Stimulated activated naive CD8-positive, alpha-beta T cell treated with anti-CD3 and anti-CD28 coated beads, Interleukin-15, Interleukin-2, amounts not matched to agents 100 ng/mL and 50 ng/mL, for 24 hours (primary cell): ENCODE measurements around the gene XAF1.
A peak's percentile ranks its signal among the peaks of the same experiment; 100 is the strongest.

Experiments used
- H3K27ac Mint-ChIP-seq: one replicate; pipeline ENCODE4 v1.8.0; 2021; ENCODE audit warnings: mild to moderate bottlenecking, mixed read lengths
- H3K27me3 Mint-ChIP-seq: one replicate; pipeline ENCODE4 v1.8.0; 2021; ENCODE audit warnings: mixed read lengths
- H3K36me3 Mint-ChIP-seq: one replicate; pipeline ENCODE4 v1.8.0; 2021; ENCODE audit warnings: low read depth, mixed read lengths
- H3K4me1 Mint-ChIP-seq: one replicate; pipeline ENCODE4 v1.8.0; 2021; ENCODE audit warnings: low read depth, mixed read lengths
- H3K4me3 Mint-ChIP-seq: one replicate; pipeline ENCODE4 v1.8.0; 2021; ENCODE audit warnings: mild to moderate bottlenecking, mixed read lengths
- H3K9me3 Mint-ChIP-seq: one replicate; pipeline ENCODE4 v1.8.0; 2021; ENCODE audit warnings: mixed read lengths

Gene XAF1

GRCh38 chr17:6755731-6756184 lies at the start of gene XAF1:
XAF1 (plus strand) TSS chr17:6756046; CDS start chr17:6756079, 33 bp downstream.
- Mint-ChIP-seq H3K36me3 (peaks cover 20% of the 10 kb centered on the region), H3K27me3 (no peaks in the 10 kb centered on the region), H3K9me3 (no peaks in the 10 kb centered on the region), H3K4me1 (peaks cover 57% of the 10 kb centered on the region), H3K27ac (peak within 1 kb of the TSS; percentile 86), H3K4me3 (peak within 1 kb of the TSS; percentile 91)

- H3K4me3 Mint-ChIP-seq = no peak overlapping the region
- H3K27ac Mint-ChIP-seq = no peak overlapping the region
- no peaks in the 10 kb centered on the region for H3K9me3 Mint-ChIP-seq
- peaks cover 41% of the 10 kb centered on the region for H3K27me3 Mint-ChIP-seq
- no peaks in the 10 kb centered on the region for H3K4me1 Mint-ChIP-seq
- H3K36me3 Mint-ChIP-seq = no peaks in the 10 kb centered on the region
Measured at GRCh38 chr17:6706499-6706898, 49.3 kb upstream of the XAF1 start.

GRCh38 chr17:6706996-6707395 lies 48.9 kb upstream of the XAF1 start:
- Mint-ChIP-seq H3K9me3 (no peaks in the 10 kb centered on the region), H3K4me1 (no peaks in the 10 kb centered on the region), H3K4me3 (no peak overlapping the region), H3K36me3 (no peaks in the 10 kb centered on the region), H3K27ac (no peak overlapping the region), H3K27me3 (peaks cover 45% of the 10 kb centered on the region)

GRCh38 chr17:6708357-6708961 lies 47.4 kb upstream of the XAF1 start:
- Mint-ChIP-seq H3K4me3 (no peak overlapping the region), H3K9me3 (no peaks in the 10 kb centered on the region), H3K36me3 (no peaks in the 10 kb centered on the region), H3K27me3 (peaks cover 50% of the 10 kb centered on the region), H3K27ac (no peak overlapping the region), H3K4me1 (peaks cover 7% of the 10 kb centered on the region)

- H3K4me1 Mint-ChIP-seq = peaks cover 15% of the 10 kb centered on the region
- H3K27ac Mint-ChIP-seq = no peak overlapping the region
- no peaks in the 10 kb centered on the region for H3K9me3 Mint-ChIP-seq
- peaks cover 61% of the 10 kb centered on the region for H3K27me3 Mint-ChIP-seq
- H3K4me3 Mint-ChIP-seq = no peak overlapping the region
- no peaks in the 10 kb centered on the region for H3K36me3 Mint-ChIP-seq
Measured at GRCh38 chr17:6710317-6710716, 45.5 kb upstream of the XAF1 start.

GRCh38 chr17:6711081-6711674 lies 44.7 kb upstream of the XAF1 start:
- H3K27me3 Mint-ChIP-seq = peaks cover 70% of the 10 kb centered on the region
- H3K36me3 Mint-ChIP-seq = no peaks in the 10 kb centered on the region
- no peak overlapping the region for H3K4me3 Mint-ChIP-seq
- H3K27ac Mint-ChIP-seq = no peak overlapping the region
- peaks cover 15% of the 10 kb centered on the region for H3K4me1 Mint-ChIP-seq
- no peaks in the 10 kb centered on the region for H3K9me3 Mint-ChIP-seq

- Mint-ChIP-seq H3K4me1 (peaks cover 15% of the 10 kb centered on the region), H3K9me3 (no peaks in the 10 kb centered on the region), H3K4me3 (no peak overlapping the region), H3K27me3 (peaks cover 71% of the 10 kb centered on the region), H3K27ac (no peak overlapping the region), H3K36me3 (no peaks in the 10 kb centered on the region)
Measured at GRCh38 chr17:6711681-6712057, 44.2 kb upstream of the XAF1 start.

GRCh38 chr17:6712058-6712853 lies 43.6 kb upstream of the XAF1 start:
- Mint-ChIP-seq H3K4me3 (no peak overlapping the region), H3K27me3 (peaks cover 70% of the 10 kb centered on the region), H3K27ac (no peak overlapping the region), H3K36me3 (no peaks in the 10 kb centered on the region), H3K9me3 (no peaks in the 10 kb centered on the region), H3K4me1 (peaks cover 15% of the 10 kb centered on the region)

- no peaks in the 10 kb centered on the region for H3K9me3 Mint-ChIP-seq
- peaks cover 71% of the 10 kb centered on the region for H3K27me3 Mint-ChIP-seq
- H3K4me3 Mint-ChIP-seq = peak overlapping the region; percentile 60
- no peaks in the 10 kb centered on the region for H3K36me3 Mint-ChIP-seq
- peaks cover 15% of the 10 kb centered on the region for H3K4me1 Mint-ChIP-seq
- H3K27ac Mint-ChIP-seq = no peak overlapping the region
Measured at GRCh38 chr17:6712854-6713129, 43.1 kb upstream of the XAF1 start.

- Mint-ChIP-seq H3K27me3 (peaks cover 71% of the 10 kb centered on the region), H3K36me3 (no peaks in the 10 kb centered on the region), H3K4me3 (peak within 1 kb of the TSS; percentile 60), H3K4me1 (peaks cover 15% of the 10 kb centered on the region), H3K27ac (no peak within 1 kb of the TSS), H3K9me3 (no peaks in the 10 kb centered on the region)
Measured at GRCh38 chr17:6713130-6713917, 42.5 kb upstream of the XAF1 start, which contains the start of gene SLC13A5. SLC13A5 (minus strand) TSS chr17:6713369; CDS start chr17:6713333, 36 bp downstream.

GRCh38 chr17:6713918-6714271 lies 42.0 kb upstream of the XAF1 start:
- Mint-ChIP-seq H3K36me3 (no peaks in the 10 kb centered on the region), H3K27me3 (peaks cover 66% of the 10 kb centered on the region), H3K4me1 (peaks cover 15% of the 10 kb centered on the region), H3K9me3 (no peaks in the 10 kb centered on the region), H3K4me3 (peak overlapping the region; percentile 55), H3K27ac (no peak overlapping the region)

GRCh38 chr17:6714315-6714874 lies 41.5 kb upstream of the XAF1 start:
- H3K27ac Mint-ChIP-seq = no peak overlapping the region
- H3K9me3 Mint-ChIP-seq = no peaks in the 10 kb centered on the region
- H3K4me1 Mint-ChIP-seq = peaks cover 15% of the 10 kb centered on the region
- peak overlapping the region; percentile 14 for H3K4me3 Mint-ChIP-seq
- peaks cover 70% of the 10 kb centered on the region for H3K27me3 Mint-ChIP-seq
- H3K36me3 Mint-ChIP-seq = no peaks in the 10 kb centered on the region

GRCh38 chr17:6716736-6717135 lies 39.1 kb upstream of the XAF1 start:
- no peak overlapping the region for H3K4me3 Mint-ChIP-seq
- no peaks in the 10 kb centered on the region for H3K36me3 Mint-ChIP-seq
- no peak overlapping the region for H3K27ac Mint-ChIP-seq
- H3K27me3 Mint-ChIP-seq = peaks cover 75% of the 10 kb centered on the region
- peaks cover 15% of the 10 kb centered on the region for H3K4me1 Mint-ChIP-seq
- no peaks in the 10 kb centered on the region for H3K9me3 Mint-ChIP-seq

GRCh38 chr17:6721744-6722143 lies 34.1 kb upstream of the XAF1 start:
- no peak overlapping the region for H3K4me3 Mint-ChIP-seq
- peaks cover 70% of the 10 kb centered on the region for H3K27me3 Mint-ChIP-seq
- H3K36me3 Mint-ChIP-seq = no peaks in the 10 kb centered on the region
- H3K27ac Mint-ChIP-seq = no peak overlapping the region
- H3K4me1 Mint-ChIP-seq = no peaks in the 10 kb centered on the region
- no peaks in the 10 kb centered on the region for H3K9me3 Mint-ChIP-seq

GRCh38 chr17:6724009-6724408 lies 31.8 kb upstream of the XAF1 start:
- H3K27ac Mint-ChIP-seq = no peak overlapping the region
- H3K27me3 Mint-ChIP-seq = peaks cover 60% of the 10 kb centered on the region
- no peaks in the 10 kb centered on the region for H3K36me3 Mint-ChIP-seq
- no peaks in the 10 kb centered on the region for H3K4me1 Mint-ChIP-seq
- no peaks in the 10 kb centered on the region for H3K9me3 Mint-ChIP-seq
- H3K4me3 Mint-ChIP-seq = no peak overlapping the region
